Measurements from ENCODE around the gene XG. TPM values are rescaled to one million over a fixed set of nuclear protein-coding genes. Genes with fewer than 3 reads are reported as not detected.

XG gene
- total and polyA plus RNA-seq, 8 donors: 0.17 to 1.6 (median 0.41) TPM

- TF ChIP-seq, protein P1, sequence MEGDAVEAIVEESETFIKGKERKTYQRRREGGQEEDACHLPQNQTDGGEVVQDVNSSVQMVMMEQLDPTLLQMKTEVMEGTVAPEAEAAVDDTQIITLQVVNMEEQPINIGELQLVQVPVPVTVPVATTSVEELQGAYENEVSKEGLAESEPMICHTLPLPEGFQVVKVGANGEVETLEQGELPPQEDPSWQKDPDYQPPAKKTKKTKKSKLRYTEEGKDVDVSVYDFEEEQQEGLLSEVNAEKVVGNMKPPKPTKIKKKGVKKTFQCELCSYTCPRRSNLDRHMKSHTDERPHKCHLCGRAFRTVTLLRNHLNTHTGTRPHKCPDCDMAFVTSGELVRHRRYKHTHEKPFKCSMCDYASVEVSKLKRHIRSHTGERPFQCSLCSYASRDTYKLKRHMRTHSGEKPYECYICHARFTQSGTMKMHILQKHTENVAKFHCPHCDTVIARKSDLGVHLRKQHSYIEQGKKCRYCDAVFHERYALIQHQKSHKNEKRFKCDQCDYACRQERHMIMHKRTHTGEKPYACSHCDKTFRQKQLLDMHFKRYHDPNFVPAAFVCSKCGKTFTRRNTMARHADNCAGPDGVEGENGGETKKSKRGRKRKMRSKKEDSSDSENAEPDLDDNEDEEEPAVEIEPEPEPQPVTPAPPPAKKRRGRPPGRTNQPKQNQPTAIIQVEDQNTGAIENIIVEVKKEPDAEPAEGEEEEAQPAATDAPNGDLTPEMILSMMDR (IDR thresholded peaks at IDR 0.05): no peak
- Histone ChIP-seq H3K36me3 (peaks cover 0 to 6% of the 10 kb centered on the region in 2 donors), H3K27me3 (no peaks in the 10 kb centered on the region), H3K4me3 (no peak overlapping the region), H3K27ac (peak overlapping the region in 1 of 2 donors; percentile 71), H3K9me3 (no peaks in the 10 kb centered on the region), H3K4me1 (peaks cover 22 to 81% of the 10 kb centered on the region in 2 donors)
- ATAC-seq: no peak
- no peak for DNase-seq
- intact Hi-C loops (cut with DNase I): no loop called here
These were observed 43.1 kb upstream of the XG start for GRCh38 chrX:2708592-2709188.

- DNase-seq (no peak), ATAC-seq (no peak)
- TF ChIP-seq, protein P1 (IDR thresholded peaks at IDR 0.05): no peak
- Histone ChIP-seq H3K4me1 (peaks cover 22 to 72% of the 10 kb centered on the region in 2 donors), H3K36me3 (peaks cover 0 to 9% of the 10 kb centered on the region in 2 donors), H3K27ac (peak overlapping the region in 1 of 2 donors; percentile 83), H3K4me3 (no peak overlapping the region), H3K9me3 (no peaks in the 10 kb centered on the region), H3K27me3 (no peaks in the 10 kb centered on the region)
- intact Hi-C loops (cut with DNase I): no loop called here
These were observed 42.3 kb upstream of the XG start for GRCh38 chrX:2709556-2709955.

GRCh38 chrX:2710041-2710840 lies 41.6 kb upstream of the XG start:
- Histone ChIP-seq H3K27me3 (no peaks in the 10 kb centered on the region), H3K9me3 (no peaks in the 10 kb centered on the region), H3K4me1 (peaks cover 22 to 65% of the 10 kb centered on the region in 2 donors), H3K4me3 (no peak overlapping the region), H3K27ac (peak overlapping the region; percentile 21 to 83), H3K36me3 (peaks cover 0 to 16% of the 10 kb centered on the region in 2 donors)
- TF ChIP-seq, protein P1 (IDR thresholded peaks at IDR 0.05): no peak
- peak in 1 of 4 donors; percentile 7 for DNase-seq
- ATAC-seq: peak; percentile 58
- intact Hi-C loops (cut with DNase I): no loop called here

GRCh38 chrX:2711441-2711840 lies 40.4 kb upstream of the XG start:
- intact Hi-C loops (cut with DNase I): no loop called here
- no peak overlapping the region for H3K27ac ChIP-seq
- H3K4me3 ChIP-seq: no peak overlapping the region
- peaks cover 22 to 54% of the 10 kb centered on the region in 2 donors for H3K4me1 ChIP-seq
- no peak for ATAC-seq
- no peak for DNase-seq
- peaks cover 0 to 28% of the 10 kb centered on the region in 2 donors for H3K36me3 ChIP-seq
- TF ChIP-seq, protein P1 (IDR thresholded peaks at IDR 0.05): no peak
- no peaks in the 10 kb centered on the region for H3K27me3 ChIP-seq
- H3K9me3 ChIP-seq: no peaks in the 10 kb centered on the region

DNA sequence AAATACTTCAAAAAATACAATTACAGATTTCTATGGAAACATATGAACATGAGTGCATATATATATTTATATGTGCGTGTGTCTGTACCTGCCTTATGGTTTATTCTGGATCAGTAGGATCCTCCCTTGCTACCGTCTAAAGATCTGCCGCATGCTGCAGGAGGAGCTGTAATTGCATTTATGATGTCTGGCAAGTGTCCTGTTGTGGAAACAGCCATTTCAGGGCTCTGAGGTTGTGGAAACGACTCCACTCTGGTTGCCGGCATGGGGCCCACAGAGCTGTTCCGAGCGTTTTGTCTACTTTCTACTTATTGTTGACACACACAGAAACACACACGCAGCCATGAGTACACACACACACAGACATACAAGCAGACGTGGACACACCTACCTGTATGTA lies 39.4 kb upstream of the XG start:
- ATAC-seq (no peak), DNase-seq (no peak)
- Histone ChIP-seq H3K36me3 (peaks cover 0 to 38% of the 10 kb centered on the region in 2 donors), H3K9me3 (no peaks in the 10 kb centered on the region), H3K4me3 (no peak overlapping the region), H3K27ac (no peak overlapping the region), H3K27me3 (no peaks in the 10 kb centered on the region), H3K4me1 (peaks cover 12 to 44% of the 10 kb centered on the region in 2 donors)
- TF ChIP-seq, protein P1 (IDR thresholded peaks at IDR 0.05): no peak
- intact Hi-C loops (cut with DNase I): no loop called here
